SK-N-SH treated with all-trans-retinoic acid at 6 μM for 48 hours (cell line): ENCODE measurements around the gene RALGPS1.

Experiments used
- ATAC-seq: fragments of 200-7000 bp; cut with Tn5 transposase; 3 replicates; pipeline ENCODE4 v1.9.1; 2020; ENCODE audit warnings: mild to moderate bottlenecking, moderate library complexity
- ARNTL ChIP-seq: fragments of 450-650 bp; formaldehyde crosslinking; IDR thresholded peaks from 2 replicates; pipeline ENCODE4 v1.5.0; 2020; ENCODE audit warnings: low read depth, mild to moderate bottlenecking, moderate library complexity, borderline replicate concordance
- BACH2 ChIP-seq: fragments of 250-450 bp; sonication (Bioruptor Pico); IDR thresholded peaks from 2 replicates; pipeline ENCODE4 v1.9.0; 2021; ENCODE audit warnings: mild to moderate bottlenecking, borderline replicate concordance
- CREB5 ChIP-seq: fragments of 250-450 bp; sonication (Bioruptor Pico); IDR thresholded peaks from 2 replicates; pipeline ENCODE4 v1.5.1; 2020; ENCODE audit warnings: low read depth, mild to moderate bottlenecking, moderate library complexity
- CSDC2 ChIP-seq: fragments of 250-450 bp; sonication (Bioruptor Pico); IDR thresholded peaks from 2 replicates; pipeline ENCODE4 v1.5.0; 2020; ENCODE audit warnings: mild to moderate bottlenecking, moderate library complexity
- CSRNP3 ChIP-seq: fragments of 250-450 bp; sonication (Bioruptor Pico); IDR thresholded peaks from 2 replicates; pipeline ENCODE4 v1.5.1; 2021; ENCODE audit warnings: mild to moderate bottlenecking, moderate library complexity
- ESRRG ChIP-seq: fragments of 250-450 bp; sonication (Bioruptor Pico); IDR thresholded peaks from 2 replicates; pipeline ENCODE4 v1.6.1; 2021; ENCODE audit warnings: mild to moderate bottlenecking
- GLIS3 ChIP-seq: fragments of 250-450 bp; sonication (Bioruptor Pico); IDR thresholded peaks from 2 replicates; pipeline ENCODE4 v1.5.0; 2020; ENCODE audit warnings: mild to moderate bottlenecking, moderate library complexity
- ISL1 ChIP-seq: fragments of 250-450 bp; sonication (Bioruptor Pico); IDR thresholded peaks from 2 replicates; pipeline ENCODE4 v2.1.2; 2022; ENCODE audit warnings: mild to moderate bottlenecking, moderate library complexity
- OSR1 ChIP-seq: fragments of 250-450 bp; sonication (Bioruptor Pico); IDR thresholded peaks from 2 replicates; pipeline ENCODE4 v1.8.0; 2022; ENCODE audit warnings: moderate library complexity, mild to moderate bottlenecking, inconsistent platforms
- PATZ1 ChIP-seq: fragments of 250-450 bp; sonication (Bioruptor Pico); IDR thresholded peaks from 2 replicates; pipeline ENCODE4 v1.8.0; 2020; ENCODE audit warnings: mild to moderate bottlenecking, moderate library complexity, borderline replicate concordance
- POU6F1 ChIP-seq: fragments of 250-450 bp; sonication (Bioruptor Pico); IDR thresholded peaks from 2 replicates; pipeline ENCODE4 v1.8.0; 2021; ENCODE audit warnings: low read depth, mild to moderate bottlenecking, moderate library complexity, borderline replicate concordance
- PPARA ChIP-seq: fragments of 250-450 bp; sonication (Bioruptor Pico); IDR thresholded peaks from 2 replicates; pipeline ENCODE4 v1.5.0; 2020; ENCODE audit warnings: mild to moderate bottlenecking, borderline replicate concordance
- RARB ChIP-seq: fragments of 250-450 bp; sonication (Bioruptor Pico); IDR thresholded peaks from 2 replicates; pipeline ENCODE4 v1.8.0; 2021; ENCODE audit warnings: mild to moderate bottlenecking, moderate library complexity
- SNAI2 ChIP-seq: fragments of 250-450 bp; sonication (Bioruptor Pico); IDR thresholded peaks from 2 replicates; pipeline ENCODE4 v1.5.0; 2020; ENCODE audit warnings: mild to moderate bottlenecking, moderate library complexity
- TCF4 ChIP-seq: fragments of 250-450 bp; sonication (Bioruptor Pico); IDR thresholded peaks from 2 replicates; pipeline ENCODE4 v1.8.0; 2021; ENCODE audit warnings: mild to moderate bottlenecking, moderate library complexity, borderline replicate concordance
- TOX ChIP-seq: fragments of 250-450 bp; sonication (Bioruptor Pico); IDR thresholded peaks from 2 replicates; pipeline ENCODE4 v1.8.0; 2021; ENCODE audit warnings: mild to moderate bottlenecking, moderate library complexity, borderline replicate concordance
- TSHZ2 ChIP-seq: fragments of 250-450 bp; sonication (Bioruptor Pico); IDR thresholded peaks from 2 replicates; pipeline ENCODE4 v1.5.0; 2020; ENCODE audit warnings: mild to moderate bottlenecking, moderate library complexity
- ZFP3 ChIP-seq: fragments of 250-450 bp; sonication (Bioruptor Pico); IDR thresholded peaks from 2 replicates; pipeline ENCODE4 v1.5.0; 2020; ENCODE audit warnings: mild to moderate bottlenecking, moderate library complexity
- ZNF565 ChIP-seq: fragments of 450-650 bp; formaldehyde crosslinking; conservative IDR thresholded peaks from 2 replicates; pipeline ENCODE4 v1.5.0; 2020; ENCODE audit warnings: low read depth, mild to moderate bottlenecking, moderate library complexity
- ZNF70 ChIP-seq: fragments of 450-650 bp; formaldehyde crosslinking; IDR thresholded peaks from 2 replicates; pipeline ENCODE4 v1.5.0; 2020; ENCODE audit warnings: mild to moderate bottlenecking, moderate library complexity
- ZNF8 ChIP-seq: fragments of 450-650 bp; formaldehyde crosslinking; IDR thresholded peaks from 2 replicates; pipeline ENCODE4 v1.5.0; 2020; ENCODE audit warnings: mild to moderate bottlenecking, moderate library complexity

The RALGPS1 gene

GRCh38 chr9:127087836-127088235 is 173.3 kb downstream of the RALGPS1 start:
- no peak for ATAC-seq
- TF ChIP-seq ZNF70: no peak
- TF ChIP-seq ZFP3 (CRISPR knock-in tag): no peak
- no peak for TF ChIP-seq ISL1 (CRISPR knock-in tag)
- no peak for TF ChIP-seq TOX (CRISPR knock-in tag)
- no peak for TF ChIP-seq GLIS3
- no peak for TF ChIP-seq POU6F1 (CRISPR knock-in tag)
- no peak for TF ChIP-seq PATZ1 (CRISPR knock-in tag)
- no peak for TF ChIP-seq SNAI2 (CRISPR knock-in tag)
- TF ChIP-seq CSRNP3 (CRISPR knock-in tag): no peak
- no peak for TF ChIP-seq CSDC2
- no peak for TF ChIP-seq BACH2 (CRISPR knock-in tag)
- TF ChIP-seq RARB: no peak
- TF ChIP-seq OSR1 (CRISPR knock-in tag): no peak
- TF ChIP-seq TCF4 (CRISPR knock-in tag): no peak
- TF ChIP-seq ZNF8 (CRISPR knock-in tag): no peak
- no peak for TF ChIP-seq PPARA
- no peak for TF ChIP-seq TSHZ2 (CRISPR knock-in tag)
- TF ChIP-seq ZNF565: no peak

- TF ChIP-seq ZNF8 (CRISPR knock-in tag) (no peak), ZNF565 (no peak), ESRRG (CRISPR knock-in tag) (no peak), TCF4 (CRISPR knock-in tag) (no peak)
- ATAC-seq: no peak
These were observed 174.4 kb downstream of the RALGPS1 start for GRCh38 chr9:127088724-127089615.

GRCh38 chr9:127089631-127090081 is 175.1 kb downstream of the RALGPS1 start:
- TF ChIP-seq OSR1 (CRISPR knock-in tag) (no peak), CSRNP3 (CRISPR knock-in tag) (no peak), TCF4 (CRISPR knock-in tag) (no peak), ZNF8 (CRISPR knock-in tag) (no peak), ARNTL (no peak), POU6F1 (CRISPR knock-in tag) (no peak), CREB5 (CRISPR knock-in tag) (no peak)
- ATAC-seq: no peak
